Transverse colon (tissue), 4 donors: ENCODE results near the gene POMGNT2. TPM values are rescaled to one million over a fixed set of nuclear protein-coding genes. Genes with fewer than 3 reads are reported as not detected.

ENCODE experiments used
- DNase-seq: peaks from one replicate; pipeline ENCODE4 v3.0.0-alpha.2; 2019
- H3K27ac ChIP-seq, 4 donors: fragments of 200-600 bp; sonication (generic); 2 replicates each; pipeline ENCODE4 v1.5.1; 2016 to 2018; ENCODE audit warnings: inconsistent platforms in 4 of 4
- H3K27me3 ChIP-seq: fragments of 200-600 bp; sonication (generic); 2 replicates; pipeline ENCODE4 v1.5.1; 2017; ENCODE audit warnings: inconsistent platforms
- H3K36me3 ChIP-seq, 4 donors: fragments of 200-600 bp; sonication (generic); 2 replicates each; pipeline ENCODE4 v1.5.1; 2017 to 2019; ENCODE audit warnings: inconsistent platforms in 4 of 4
- H3K4me1 ChIP-seq, 4 donors: fragments of 200-600 bp; sonication (generic); 2 replicates each; pipeline ENCODE4 v1.5.1; 2017 to 2020; ENCODE audit warnings: inconsistent platforms in 4 of 4
- H3K4me3 ChIP-seq, 4 donors: fragments of 200-600 bp; sonication (generic); 1 replicate in 1 of 4; 2 replicates in 3 of 4; pipeline versions ENCODE4 v1.5.1 to v1.6.1; 2017 to 2019; ENCODE audit warnings: inconsistent platforms in 4 of 4
- H3K9me3 ChIP-seq, 2 donors: fragments of 200-600 bp; sonication (generic); 2 replicates each; pipeline ENCODE4 v1.5.1; 2017 to 2019; ENCODE audit warnings: inconsistent platforms in 2 of 2
- CTCF ChIP-seq, 5 experiments: fragments of 200-600 bp in 3 of 5; fragments of 450-650 bp in 2 of 5; sonication (generic) in 3 of 5; IDR thresholded peaks; 1 replicate in 2 of 5; 2 replicates in 3 of 5; pipeline ENCODE4 v1.5.1; 2016 to 2017; ENCODE audit warnings: antibody characterized with exemption in 5 of 5, inconsistent platforms in 3 of 5, mild to moderate bottlenecking in 2 of 5, moderate library complexity in 1 of 5
- EP300 ChIP-seq: sonication (generic); formaldehyde crosslinking; IDR thresholded peaks from one replicate; pipeline ENCODE4 v1.6.1; 2017; ENCODE audit warnings: antibody characterized with exemption, low read depth
- POLR2A ChIP-seq: fragments of 450-650 bp; IDR thresholded peaks from one replicate; pipeline ENCODE4 v1.6.1; 2016; ENCODE audit warnings: antibody characterized with exemption, mild to moderate bottlenecking, moderate library complexity
- POLR2AphosphoS5 ChIP-seq, 3 donors: sonication (generic); formaldehyde crosslinking; IDR thresholded peaks; one replicate each; pipeline ENCODE4 v1.6.1; 2016; ENCODE audit warnings: antibody characterized with exemption in 3 of 3
- WGBS, 2 donors: methylation state at CpG; one replicate each; pipeline ENCODE4 v1.1.5; 2018; ENCODE audit warnings: low coverage in 1 of 2; 5-methylcytosine and 5-hydroxymethylcytosine counted together
- in situ Hi-C, 4 donors: fragments of 200-750 bp; cut with MboI; loops; one replicate each; pipeline versions ENCODE4 v1.15.0 to v1.15.1; 2017; ENCODE audit warnings: low sequenced_read_pairs in 3 of 4, low pct_ligation_motif_present in 1 of 4, low pct_unique_long_range_greater_than_20kb in 1 of 4
- intact Hi-C: fragments of 100-400 bp; cut with DNase I; formaldehyde crosslinking; loops from one replicate; pipeline ENCODE4 v1.15.1; 2023; ENCODE audit warnings: low total_unique reads
- total RNA-seq, 4 donors: library from RNA; depleted of rRNA; stranded (reverse); fragments of >200 nt; gene quantifications; one replicate each; pipeline ENCODE4 v1.1.0, GENCODE V29; 2016

POMGNT2 gene
- total RNA-seq, 4 donors from 2014 or later: 3.2 to 7.8 (median 5.9) TPM

GRCh38 chr3:43086460-43087165, 19.3 kb downstream of the POMGNT2 start:
- Histone ChIP-seq H3K4me3 (no peak overlapping the region), H3K27me3 (no peaks in the 10 kb centered on the region), H3K4me1 (no peaks in the 10 kb centered on the region), H3K36me3 (no peaks in the 10 kb centered on the region), H3K27ac (no peak overlapping the region), H3K9me3 (no peaks in the 10 kb centered on the region)
- no peak for DNase-seq
- intact Hi-C loops: no loop called here
- in situ Hi-C loops: no loop called here
- 87% methylated on average over 4 to 6 of the region's 6 CpGs for WGBS, 2 donors
- no peak for TF ChIP-seq POLR2A
- no peak for TF ChIP-seq CTCF (IDR thresholded peaks at IDR 0.05)
- no peak for TF ChIP-seq POLR2AphosphoS5 (IDR thresholded peaks at IDR 0.05)
- no peak for TF ChIP-seq EP300

GRCh38 chr3:43082457-43082856, 23.4 kb downstream of the POMGNT2 start:
- Histone ChIP-seq H3K4me3 (no peak overlapping the region), H3K9me3 (no peaks in the 10 kb centered on the region), H3K4me1 (no peaks in the 10 kb centered on the region), H3K27me3 (no peaks in the 10 kb centered on the region), H3K36me3 (no peaks in the 10 kb centered on the region), H3K27ac (no peak overlapping the region)
- 89% methylated on average over 2 of the region's 2 CpGs; no CpG with 5 or more reads in 1 of the 2 donors for WGBS, 2 donors
- intact Hi-C loops: no loop called here
- in situ Hi-C loops: no loop called here
- TF ChIP-seq POLR2AphosphoS5 (IDR thresholded peaks at IDR 0.05) (no peak), CTCF (IDR thresholded peaks at IDR 0.05) (no peak), POLR2A (no peak), EP300 (no peak)
- DNase-seq: no peak

GRCh38 chr3:43081796-43082195, 24.1 kb downstream of the POMGNT2 start:
- WGBS, 2 donors: 89% methylated on average over 5 of the region's 5 CpGs; no CpG with 5 or more reads in 1 of the 2 donors
- intact Hi-C loops: no loop called here
- DNase-seq: no peak
- no peak for TF ChIP-seq CTCF (IDR thresholded peaks at IDR 0.05)
- TF ChIP-seq POLR2AphosphoS5 (IDR thresholded peaks at IDR 0.05): no peak
- no peak for TF ChIP-seq EP300
- TF ChIP-seq POLR2A: no peak
- no peaks in the 10 kb centered on the region for H3K36me3 ChIP-seq
- no peaks in the 10 kb centered on the region for H3K9me3 ChIP-seq
- no peak overlapping the region for H3K27ac ChIP-seq
- no peak overlapping the region for H3K4me3 ChIP-seq
- H3K27me3 ChIP-seq: no peaks in the 10 kb centered on the region
- H3K4me1 ChIP-seq: no peaks in the 10 kb centered on the region
- in situ Hi-C loops: no loop called here

GRCh38 chr3:43080726-43081568, 24.9 kb downstream of the POMGNT2 start:
- in situ Hi-C loops (no loop called here), intact Hi-C loops (no loop called here)
- Histone ChIP-seq H3K4me1 (no peaks in the 10 kb centered on the region), H3K36me3 (no peaks in the 10 kb centered on the region), H3K27me3 (no peaks in the 10 kb centered on the region), H3K27ac (no peak overlapping the region), H3K4me3 (no peak overlapping the region), H3K9me3 (no peaks in the 10 kb centered on the region)
- TF ChIP-seq POLR2A (no peak), EP300 (no peak), POLR2AphosphoS5 (IDR thresholded peaks at IDR 0.05) (no peak), CTCF (IDR thresholded peaks at IDR 0.05) (no peak)
- 95% methylated on average over 33 of the region's 40 CpGs; no CpG with 5 or more reads in 1 of the 2 donors for WGBS, 2 donors
- no peak for DNase-seq
